K562 (cell line): ENCODE data around the gene ZDHHC11B. TPM values are rescaled to one million over a fixed set of nuclear protein-coding genes. Genes with fewer than 3 reads are reported as not detected.
"Not testable (repeated sequence)": the region's sequence is repeated elsewhere in the genome, so short reads cannot be mapped to it uniquely, and the experiment has no call there.

Experiments
- ATAC-seq: fragments of 200-7000 bp; cut with Tn5 transposase; 3 replicates; pipeline ENCODE4 v1.9.1; 2020; ENCODE audit warnings: moderate library complexity
- BruUV-seq: library from RNA; stranded (reverse); fragments of 400-500 nt; replicated peaks from 2 replicates; lab custom pipeline; 2021; lab: Mats Ljungman, UMichigan
- CTCF ChIA-PET: fragments of 300-600 bp; formaldehyde crosslinking; extraction: SDS; loops from one replicate; lab custom pipeline; 2021; ENCODE audit warnings: low intra/inter-chr PET ratio; lab: Yijun Ruan, JAX
- POLR2A ChIA-PET: fragments of 300-600, 350-650 bp; sonication (Branson Sonifier 250); formaldehyde crosslinking; extraction: SDS; loops from one replicate; lab custom pipeline; 2021; ENCODE audit warnings: antibody characterized with exemption, inconsistent platforms; lab: Yijun Ruan, JAX
- DNase-seq, 4 experiments: peaks; one replicate each; pipeline versions ENCODE4 v3.0.0 to v3.0.0-alpha.2; 2011 to 2018; ENCODE audit warnings: low spot score in 3 of 4, mixed read lengths in 3 of 4; ENCODE audit errors: extremely low read depth in 1 of 4
- FAIRE-seq: peaks from 2 replicates; lab custom pipeline; 2011; peaks lifted over from hg19 to GRCh38; lab: Jason Lieb, UNC
- H2AFZ ChIP-seq: 2 replicates; pipeline ENCODE4 v1.6.0; 2011; ENCODE audit warnings: low read depth, low read length, control low read depth, inconsistent platforms
- H3K27ac ChIP-seq: fragments of 200-600 bp; 3 replicates; pipeline ENCODE4 v1.8.0; 2011; ENCODE audit warnings: low read depth, mild to moderate bottlenecking, control low read depth, inconsistent platforms, low read length, moderate library complexity, mixed read lengths; ENCODE audit errors: extremely low read depth
- H3K27me3 ChIP-seq, 2 experiments: fragments of 300-600 bp in 1 of 2; 2 replicates in 1 of 2; 3 replicates in 1 of 2; pipeline versions ENCODE4 v1.6.0 to v1.8.0; 2011; ENCODE audit warnings: inconsistent platforms in 2 of 2, low read length in 2 of 2, mild to moderate bottlenecking in 1 of 2, mixed read lengths in 1 of 2, moderate library complexity in 1 of 2; ENCODE audit not compliant: control insufficient read depth in 2 of 2, insufficient read depth in 2 of 2
- H3K36me3 ChIP-seq: fragments of 300-600 bp; 3 replicates; pipeline ENCODE4 v1.8.0; 2011; ENCODE audit warnings: mild to moderate bottlenecking, low read length, inconsistent platforms; ENCODE audit not compliant: control insufficient read depth, insufficient read depth
- H3K4me1 ChIP-seq, 2 experiments: fragments of 200-600 bp in 1 of 2; replicated peaks in 1 of 2; 2 replicates in 1 of 2; 3 replicates in 1 of 2; pipeline versions ENCODE4 v1.5.1 to v1.8.0; 2011; ENCODE audit warnings: inconsistent platforms in 2 of 2, low read length in 2 of 2, mild to moderate bottlenecking in 1 of 2, mixed read lengths in 1 of 2, moderate library complexity in 1 of 2; ENCODE audit not compliant: control insufficient read depth in 2 of 2, insufficient read depth in 2 of 2
- H3K4me2 ChIP-seq: 2 replicates; pipeline ENCODE4 v1.6.1; 2011; ENCODE audit warnings: low read length, control low read depth, inconsistent platforms, mixed read lengths; ENCODE audit not compliant: insufficient read depth
- H3K4me3 ChIP-seq: fragments of 200-600 bp; sonication (generic), shearing (Covaris generic); 2 replicates; pipeline ENCODE4 v1.5.1; 2016; ENCODE audit warnings: control low read depth, inconsistent platforms
- H3K79me2 ChIP-seq: fragments of 200-600 bp; 3 replicates; pipeline ENCODE4 v1.8.0; 2011; ENCODE audit warnings: low read length, inconsistent platforms; ENCODE audit not compliant: control insufficient read depth, insufficient read depth
- H3K9ac ChIP-seq, 2 experiments: 2 replicates each; pipeline versions ENCODE4 v1.6.0 to v1.6.1; 2011; ENCODE audit warnings: low read depth in 2 of 2, low read length in 2 of 2, control low read depth in 1 of 2, inconsistent platforms in 1 of 2, mild to moderate bottlenecking in 1 of 2, mixed read lengths in 1 of 2; ENCODE audit not compliant: insufficient read depth in 1 of 2
- H3K9me1 ChIP-seq: one replicate; pipeline ENCODE4 v1.6.0; 2011; ENCODE audit warnings: inconsistent platforms, mild to moderate bottlenecking, low read length, moderate library complexity; ENCODE audit not compliant: control insufficient read depth, insufficient read depth
- H3K9me3 ChIP-seq: replicated peaks from 2 replicates; pipeline ENCODE4 v1.5.1; 2011; ENCODE audit warnings: low read depth, low read length, inconsistent platforms; ENCODE audit not compliant: control insufficient read depth, insufficient read depth
- H4K20me1 ChIP-seq: replicated peaks from 2 replicates; pipeline ENCODE4 v1.6.1; 2011; ENCODE audit warnings: low read length, inconsistent platforms, mixed read lengths; ENCODE audit not compliant: control insufficient read depth, insufficient read depth
- CHAMP1 ChIP-seq: fragments of 450-650 bp; IDR thresholded peaks from 2 replicates; pipeline ENCODE4 v1.6.1; 2016; ENCODE audit warnings: mild to moderate bottlenecking
- MYC ChIP-seq, 2 experiments: fragments of 250-450 bp in 1 of 2; sonication (Bioruptor Pico) in 1 of 2; IDR thresholded peaks; 2 replicates each; pipeline versions ENCODE4 v1.5.1 to v1.6.1; 2012 to 2021; ENCODE audit warnings: low read depth in 2 of 2, borderline replicate concordance in 1 of 2, improper control_type of control experiment in 1 of 2, low read length in 1 of 2, mild to moderate bottlenecking in 1 of 2, moderate library complexity in 1 of 2
- PCBP2 ChIP-seq: fragments of 200-400 bp; formaldehyde crosslinking; IDR thresholded peaks from 2 replicates; pipeline ENCODE4 v1.6.1; 2018; ENCODE audit warnings: low read length, low read depth, mild to moderate bottlenecking, moderate library complexity; ENCODE audit not compliant: poor library complexity, severe bottlenecking
- SIN3B ChIP-seq: fragments of 450-650 bp; IDR thresholded peaks from 2 replicates; pipeline ENCODE4 v1.6.1; 2017; ENCODE audit warnings: low read depth, mild to moderate bottlenecking, moderate library complexity
- SMARCB1 ChIP-seq: IDR thresholded peaks from 2 replicates; pipeline ENCODE4 v1.6.1; 2011; ENCODE audit warnings: improper control_type of control experiment, low read depth; ENCODE audit not compliant: insufficient read length
- TSHZ1 ChIP-seq: fragments of 250-450 bp; sonication (Bioruptor Pico); IDR thresholded peaks from 2 replicates; pipeline ENCODE4 v1.4.0; 2020; ENCODE audit warnings: mild to moderate bottlenecking, moderate library complexity
- WGBS: fragments of 100-300 bp; shearing (Covaris generic); methylation state at CpG from one replicate; pipeline ENCODE4 v1.1.6; 2016; ENCODE audit warnings: low coverage, mixed read lengths; ENCODE audit not compliant: insufficient coverage; ENCODE audit errors: missing lambda C conversion rate; 5-methylcytosine and 5-hydroxymethylcytosine counted together
- in situ Hi-C: fragments of 300-500 bp; cut with MboI; formaldehyde crosslinking; loops from 4 replicates; pipeline ENCODE4 v1.15.0; 2018; ENCODE audit warnings: inconsistent platforms, mixed read lengths
- intact Hi-C: fragments of 100-400 bp; cut with micrococcal nuclease; formaldehyde crosslinking; loops from 2 replicates; pipeline ENCODE4 v1.14.2; 2022
- polyA plus RNA-seq, 8 experiments: library from polyadenylated mRNA; depleted of rRNA in 4 of 8; stranded (reverse) in 5 of 8; unstranded in 3 of 8; fragments of >200 nt; fragmentation: Nextera tagmentation in 2 of 8; fragmentation: Illumina TruSeq in 1 of 8; extraction: Ambion mirVana in 2 of 8; extraction: Trizol in 1 of 8; gene quantifications; 2 replicates each; pipeline versions ENCODE4 v1.2.1 to v1.2.3, GENCODE V29; 2011 to 2014; ENCODE audit warnings: inconsistent platforms in 1 of 8, missing spikeins in 1 of 8
- total RNA-seq, 7 experiments: library from RNA; depleted of rRNA in 6 of 7; stranded (reverse); fragments of >200 nt in 6 of 7; fragmentation: Illumina TruSeq in 2 of 7; extraction: Trizol in 2 of 7; gene quantifications; 2 replicates each; pipeline versions ENCODE4 v1.2.1 to v1.2.3, GENCODE V29; 2011 to 2021; ENCODE audit warnings: low replicate concordance in 1 of 7

Gene ZDHHC11B
- total and polyA plus RNA-seq, 9 of the 15 experiments (the other 6 are each of a cell fraction or from before 2014, with no cell fraction given) = 0.03 to 0.23 (median 0.15) TPM; not detected in 3

DNA sequence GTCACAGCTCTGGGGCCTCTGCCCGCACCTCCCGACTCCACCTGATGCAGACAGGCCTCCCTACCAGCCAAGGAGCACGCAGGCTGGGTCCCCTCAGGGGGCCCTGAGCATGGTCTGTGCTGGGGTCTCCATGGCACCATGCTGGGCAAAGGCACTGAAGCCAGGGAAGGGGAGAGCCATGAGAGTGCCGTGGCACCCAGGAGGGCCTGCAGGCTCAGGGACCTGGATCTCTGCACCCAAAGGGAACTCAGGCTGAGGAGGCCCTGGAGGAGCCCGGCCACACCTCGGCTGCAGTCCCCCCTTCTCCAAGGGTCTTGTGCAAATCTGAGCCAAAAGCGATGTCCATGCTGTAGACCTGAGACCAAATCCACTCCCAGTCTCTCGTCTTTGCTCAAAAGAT lies 32.5 kb downstream of the ZDHHC11B start:
- H3K36me3 ChIP-seq, H2AFZ ChIP-seq, H3K27ac ChIP-seq, H3K9me1 ChIP-seq, BruUV-seq, H3K4me3 ChIP-seq, intact Hi-C loops, DNase-seq, H3K4me2 ChIP-seq, H3K9me3 ChIP-seq, CTCF ChIA-PET, H3K79me2 ChIP-seq, H3K4me1 ChIP-seq, H4K20me1 ChIP-seq, H3K9ac ChIP-seq, FAIRE-seq, ATAC-seq: not testable (repeated sequence)
- POLR2A ChIA-PET = interaction anchor here (0.6 kb wide), 1 partner anchor 598 kb away, joined by 3 read pairs; no protein-coding TSS in a partner anchor
- in situ Hi-C loops = loop anchor here (10.0 kb wide), 1 partner anchor 93 kb away; no protein-coding TSS in a partner anchor
- H3K27me3 ChIP-seq = peaks cover 7 to 19% of the 10 kb centered on the region in 2 experiments; a peak in 4 of 5 replicates
- WGBS = 0% methylated on average over 5 of the region's 8 CpGs

- ATAC-seq (no peak), DNase-seq (no peak)
- no peaks in the 10 kb centered on the region for H3K9me1 ChIP-seq
- H3K27ac ChIP-seq = no peak overlapping the region
- peaks cover 5 to 15% of the 10 kb centered on the region in 2 experiments; a peak in 4 of 5 replicates for H3K27me3 ChIP-seq
- in situ Hi-C loops = loop anchor here (10.0 kb wide), 1 partner anchor 93 kb away; no protein-coding TSS in a partner anchor
- intact Hi-C loops = no loop called here
- H3K4me3 ChIP-seq = no peak overlapping the region
- no peaks in the 10 kb centered on the region for H3K36me3 ChIP-seq
- CTCF ChIA-PET = no interaction called here
- BruUV-seq = no TSS peak
- no peak overlapping the region for H2AFZ ChIP-seq
- no peak overlapping the region for H3K9ac ChIP-seq
- TF ChIP-seq TSHZ1 (CRISPR knock-in tag) (no peak), SIN3B (no peak), CHAMP1 (no peak), PCBP2 (no peak), MYC (IDR thresholded peaks at IDR 0.05; ENCODE audit: low read depth, low read length) (no peak), MYC (CRISPR knock-in tag; IDR thresholded peaks at IDR 0.05; ENCODE audit: borderline replicate concordance, low read depth) (no peak), SMARCB1 (no peak)
- TF ChIP-seq, all 486 proteins: peak for 0
- H3K9me3 ChIP-seq = no peaks in the 10 kb centered on the region
- WGBS = 1% methylated on average over 10 of the region's 13 CpGs
- 0 out of 5 replicates have a peak, but pooled peaks cover 0 to 3% of the 10 kb centered on the region in 2 experiments for H3K4me1 ChIP-seq
- H4K20me1 ChIP-seq = 0 out of 2 replicates have a peak, but pooled peaks cover 4% of the 10 kb centered on the region
- FAIRE-seq = no peak
- no peaks in the 10 kb centered on the region for H3K79me2 ChIP-seq
- POLR2A ChIA-PET = interaction anchor here (0.6 kb wide), 1 partner anchor 598 kb away, joined by 3 read pairs; no protein-coding TSS in a partner anchor
- H3K4me2 ChIP-seq = no peak overlapping the region
Observed at GRCh38 chr5:751496-751895, 33.0 kb downstream of the ZDHHC11B start.
